ENCODE measurements around the gene PTPRJ. TPM values are rescaled to one million over a fixed set of nuclear protein-coding genes. Genes with fewer than 3 reads are reported as not detected.

PTPRJ gene
- polyA plus RNA-seq, 1 donor from 2014 or later, result 8.6 TPM

- no peaks in the 10 kb centered on the region for H3K36me3 ChIP-seq (ENCODE audit: insufficient read depth, low read length)
- H2AFZ ChIP-seq (ENCODE audit: low read depth, low read length), result no peak overlapping the region
- H4K20me1 ChIP-seq (ENCODE audit: insufficient read depth), result no peaks in the 10 kb centered on the region
- no peak overlapping the region for H3K4me3 ChIP-seq (ENCODE audit: low read length)
- no peaks in the 10 kb centered on the region for H3K79me2 ChIP-seq (replicated peaks; ENCODE audit: insufficient read depth, low read length)
- H3K27ac ChIP-seq (ENCODE audit: low read length), result no peak overlapping the region
- H3K27me3 ChIP-seq (ENCODE audit: insufficient read depth, low read depth, low read length), result no peaks in the 10 kb centered on the region
- TF ChIP-seq EP300 (conservative IDR thresholded peaks at IDR 0.05; ENCODE audit: poor library complexity, severe bottlenecking) (no peak), MXI1 (conservative IDR thresholded peaks at IDR 0.05; ENCODE audit: poor library complexity, severe bottlenecking) (no peak), CTCF (IDR thresholded peaks at IDR 0.05; ENCODE audit: poor library complexity, severe bottlenecking) (no peak), SMC3 (conservative IDR thresholded peaks at IDR 0.05; ENCODE audit: poor library complexity) (no peak), TAF1 (IDR thresholded peaks at IDR 0.05; ENCODE audit: low read depth) (no peak), RAD21 (conservative IDR thresholded peaks at IDR 0.05) (no peak), POLR2AphosphoS5 (IDR thresholded peaks at IDR 0.05) (no peak), REST (IDR thresholded peaks at IDR 0.05; ENCODE audit: borderline replicate concordance) (no peak), EZH2 (IDR thresholded peaks at IDR 0.05; ENCODE audit: borderline replicate concordance, insufficient read depth, low read length, poor library complexity, severe bottlenecking) (no peak)
- H3K9ac ChIP-seq (ENCODE audit: low read length), result no peak overlapping the region
- no peak overlapping the region for H3K4me2 ChIP-seq (ENCODE audit: low read length)
- no peaks in the 10 kb centered on the region for H3K9me2 ChIP-seq (ENCODE audit: insufficient read depth, low read length)
- no peaks in the 10 kb centered on the region for H3F3A ChIP-seq (ENCODE audit: insufficient read depth, low read length, poor library complexity, severe bottlenecking)
- no peaks in the 10 kb centered on the region for H3K9me3 ChIP-seq (ENCODE audit: low read length)
These were observed 120.8 kb downstream of the PTPRJ start for GRCh38 chr11:48101044-48101733.

DNA sequence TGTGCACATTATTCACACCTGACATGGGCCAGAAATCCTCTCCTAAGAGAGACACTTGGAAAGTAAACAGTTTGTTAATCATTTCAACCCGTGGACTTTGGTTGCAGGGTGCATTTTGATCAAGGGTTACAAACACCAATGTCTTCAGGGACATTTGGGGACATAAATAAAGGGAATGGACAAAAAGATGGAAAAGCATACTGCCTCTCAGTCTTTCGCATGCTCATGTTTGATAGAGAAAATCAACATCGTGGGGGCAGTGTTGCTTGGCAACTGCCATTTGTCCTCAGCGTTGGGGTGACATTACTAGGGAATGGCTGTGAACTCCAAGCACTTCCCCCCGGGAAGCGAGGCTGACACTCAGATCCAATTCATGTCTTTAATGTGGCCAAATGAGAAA, 121.6 kb downstream of the PTPRJ start:
- Histone ChIP-seq H3K9ac (ENCODE audit: low read length) (no peak overlapping the region), H3K4me3 (ENCODE audit: low read length) (peak overlapping the region; percentile 12), H3K9me3 (ENCODE audit: low read length) (no peaks in the 10 kb centered on the region), H4K20me1 (ENCODE audit: insufficient read depth) (no peaks in the 10 kb centered on the region), H3K9me2 (ENCODE audit: insufficient read depth, low read length) (no peaks in the 10 kb centered on the region), H3K36me3 (ENCODE audit: insufficient read depth, low read length) (no peaks in the 10 kb centered on the region), H3K27me3 (ENCODE audit: insufficient read depth, low read depth, low read length) (no peaks in the 10 kb centered on the region), H3K79me2 (replicated peaks; ENCODE audit: insufficient read depth, low read length) (no peaks in the 10 kb centered on the region), H3K4me2 (ENCODE audit: low read length) (no peak overlapping the region), H3F3A (ENCODE audit: insufficient read depth, low read length, poor library complexity, severe bottlenecking) (no peaks in the 10 kb centered on the region), H2AFZ (ENCODE audit: low read depth, low read length) (no peak overlapping the region), H3K27ac (ENCODE audit: low read length) (no peak overlapping the region)
- TF ChIP-seq EP300 (conservative IDR thresholded peaks at IDR 0.05; ENCODE audit: poor library complexity, severe bottlenecking) (no peak), RAD21 (conservative IDR thresholded peaks at IDR 0.05) (no peak), EZH2 (IDR thresholded peaks at IDR 0.05; ENCODE audit: borderline replicate concordance, insufficient read depth, low read length, poor library complexity, severe bottlenecking) (no peak), SMC3 (conservative IDR thresholded peaks at IDR 0.05; ENCODE audit: poor library complexity) (no peak), REST (IDR thresholded peaks at IDR 0.05; ENCODE audit: borderline replicate concordance) (no peak), MXI1 (conservative IDR thresholded peaks at IDR 0.05; ENCODE audit: poor library complexity, severe bottlenecking) (no peak), TAF1 (IDR thresholded peaks at IDR 0.05; ENCODE audit: low read depth) (no peak), POLR2AphosphoS5 (IDR thresholded peaks at IDR 0.05) (no peak), CTCF (IDR thresholded peaks at IDR 0.05; ENCODE audit: poor library complexity, severe bottlenecking) (no peak)
